Keratinocyte (primary cell): ENCODE data around the gene MYLIP.

Source experiments
- CTCF ChIP-seq, 3 experiments: IDR thresholded peaks in 1 of 3; conservative IDR thresholded peaks in 1 of 3; optimal IDR thresholded peaks in 1 of 3; 2 replicates in 2 of 3; 3 replicates in 1 of 3; pipeline versions ENCODE3 to v1.5.1; 2011; ENCODE audit warnings: low read length in 3 of 3, mild to moderate bottlenecking in 3 of 3, moderate library complexity in 2 of 3, control low read depth in 1 of 3, inconsistent platforms in 1 of 3; ENCODE audit not compliant: insufficient read depth in 2 of 3; ENCODE audit errors: extremely low read depth in 1 of 3
- EZH2 ChIP-seq: IDR thresholded peaks from one replicate; pipeline ENCODE4 v1.6.1; 2012; ENCODE audit warnings: inconsistent platforms, mild to moderate bottlenecking, low read length, moderate library complexity

- no peak for TF ChIP-seq CTCF (optimal IDR thresholded peaks at IDR 0.05 in 1 of 3, IDR thresholded peaks at IDR 0.05 in 1 of 3, conservative IDR thresholded peaks at IDR 0.05 in 1 of 3; ENCODE audit: extremely low read depth in 1 of 3, insufficient read depth in 2 of 3, low read length in 3 of 3)
- no peak for TF ChIP-seq EZH2
Observed at GRCh38 chr6:16166871-16167608, 38.2 kb downstream of the MYLIP start.
